Measurements from ENCODE around the gene AK2. TPM values are rescaled to one million over a fixed set of nuclear protein-coding genes. Genes with fewer than 3 reads are reported as not detected.

The AK2 gene
- total and polyA plus RNA-seq, 2 donors (not counting 3 experiments of a cell fraction or from before 2014, with no cell fraction given) = 107 to 134 TPM

DNA sequence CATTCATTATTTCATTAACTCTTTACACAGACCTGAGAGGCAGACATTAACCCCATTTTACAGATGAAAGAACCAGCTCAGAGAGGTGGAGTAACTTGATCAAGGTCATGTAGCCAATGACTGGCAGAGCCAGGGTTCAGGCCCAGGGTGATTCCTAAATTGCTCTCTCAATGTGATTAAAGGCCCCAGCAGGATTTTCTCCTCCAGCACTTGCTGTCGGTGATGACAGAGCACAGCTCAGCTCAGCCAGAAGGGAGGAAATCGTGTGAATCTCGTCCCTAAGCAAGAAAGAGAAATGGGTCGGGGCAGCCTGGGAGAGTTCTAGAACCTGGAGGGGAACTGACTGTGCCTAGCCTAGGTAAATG lies 52.6 kb downstream of the AK2 start:
- H3K79me2 ChIP-seq (ENCODE audit: control insufficient read depth, insufficient read depth, low read length) = no peaks in the 10 kb centered on the region
- peaks cover 33% of the 10 kb centered on the region for H3K4me1 ChIP-seq (ENCODE audit: control insufficient read depth, extremely low read depth, insufficient read depth, low read length)
- no peak overlapping the region for H3K9ac ChIP-seq (replicated peaks; ENCODE audit: extremely low read depth, insufficient read depth, low read length)
- H3K27me3 ChIP-seq (ENCODE audit: control insufficient read depth in 2 of 2, insufficient read depth in 2 of 2, low read length in 2 of 2) = no peaks in the 10 kb centered on the region
- no peak overlapping the region for H3K4me3 ChIP-seq (replicated peaks in 1 of 3; ENCODE audit: insufficient read depth in 1 of 3, low read depth in 1 of 3, low read length in 3 of 3)
- BruUV-seq (replicated peaks) = no TSS peak
- DNase-seq (ENCODE audit: low read depth, low spot score) (no peak), FAIRE-seq (no peak)
- H3K4me2 ChIP-seq (ENCODE audit: insufficient read depth, low read length) = no peak overlapping the region
- intact Hi-C loops (cut with micrococcal nuclease) = no loop called here
- TF ChIP-seq, protein P1, sequence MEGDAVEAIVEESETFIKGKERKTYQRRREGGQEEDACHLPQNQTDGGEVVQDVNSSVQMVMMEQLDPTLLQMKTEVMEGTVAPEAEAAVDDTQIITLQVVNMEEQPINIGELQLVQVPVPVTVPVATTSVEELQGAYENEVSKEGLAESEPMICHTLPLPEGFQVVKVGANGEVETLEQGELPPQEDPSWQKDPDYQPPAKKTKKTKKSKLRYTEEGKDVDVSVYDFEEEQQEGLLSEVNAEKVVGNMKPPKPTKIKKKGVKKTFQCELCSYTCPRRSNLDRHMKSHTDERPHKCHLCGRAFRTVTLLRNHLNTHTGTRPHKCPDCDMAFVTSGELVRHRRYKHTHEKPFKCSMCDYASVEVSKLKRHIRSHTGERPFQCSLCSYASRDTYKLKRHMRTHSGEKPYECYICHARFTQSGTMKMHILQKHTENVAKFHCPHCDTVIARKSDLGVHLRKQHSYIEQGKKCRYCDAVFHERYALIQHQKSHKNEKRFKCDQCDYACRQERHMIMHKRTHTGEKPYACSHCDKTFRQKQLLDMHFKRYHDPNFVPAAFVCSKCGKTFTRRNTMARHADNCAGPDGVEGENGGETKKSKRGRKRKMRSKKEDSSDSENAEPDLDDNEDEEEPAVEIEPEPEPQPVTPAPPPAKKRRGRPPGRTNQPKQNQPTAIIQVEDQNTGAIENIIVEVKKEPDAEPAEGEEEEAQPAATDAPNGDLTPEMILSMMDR (IDR thresholded peaks at IDR 0.05; ENCODE audit: extremely low read depth in 1 of 2, insufficient read depth in 1 of 2, low read depth in 1 of 2, low read length in 2 of 2) = no peak
- no peak for TF ChIP-seq POLR2A (IDR thresholded peaks at IDR 0.05; ENCODE audit: low read depth, low read length)
- no peak for TF ChIP-seq JUN (IDR thresholded peaks at IDR 0.05; ENCODE audit: borderline replicate concordance, insufficient read depth, insufficient read length, low read depth)
- TF ChIP-seq, protein P2, sequence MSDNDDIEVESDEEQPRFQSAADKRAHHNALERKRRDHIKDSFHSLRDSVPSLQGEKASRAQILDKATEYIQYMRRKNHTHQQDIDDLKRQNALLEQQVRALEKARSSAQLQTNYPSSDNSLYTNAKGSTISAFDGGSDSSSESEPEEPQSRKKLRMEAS (IDR thresholded peaks at IDR 0.05; ENCODE audit: insufficient read depth, insufficient read length) = no peak
- H2AFZ ChIP-seq (ENCODE audit: low read depth, low read length) = no peak overlapping the region
- H3K9me3 ChIP-seq (replicated peaks; ENCODE audit: control insufficient read depth, insufficient read depth, low read length) = no peaks in the 10 kb centered on the region
- dilution Hi-C loops (cut with MboI; ENCODE audit: extremely low pct_ligation_motif_present, low sequenced_read_pairs) = no loop called here
- CTCF ChIA-PET = interaction anchor here (4.2 kb wide), 1 partner anchor 22 kb away, joined by 22 read pairs; no protein-coding TSS in a partner anchor
- POLR2A ChIA-PET = interaction anchor here (1.6 kb wide), 1 partner anchor 19 kb away, joined by 4 read pairs; the partner anchor contains the start of gene RNF19B
- H3K9me1 ChIP-seq (replicated peaks; ENCODE audit: control insufficient read depth, extremely low read depth, insufficient read depth, low read length) = no peaks in the 10 kb centered on the region
- no peaks in the 10 kb centered on the region for H3K36me3 ChIP-seq (ENCODE audit: control insufficient read depth in 2 of 2, extremely low read depth in 1 of 2, insufficient read depth in 2 of 2, low read length in 2 of 2)
- no peaks in the 10 kb centered on the region for H4K20me1 ChIP-seq (replicated peaks; ENCODE audit: control insufficient read depth, extremely low read depth, insufficient read depth, low read length)
- H3K27ac ChIP-seq (ENCODE audit: insufficient read depth, low read depth, low read length) = no peak overlapping the region

DNA sequence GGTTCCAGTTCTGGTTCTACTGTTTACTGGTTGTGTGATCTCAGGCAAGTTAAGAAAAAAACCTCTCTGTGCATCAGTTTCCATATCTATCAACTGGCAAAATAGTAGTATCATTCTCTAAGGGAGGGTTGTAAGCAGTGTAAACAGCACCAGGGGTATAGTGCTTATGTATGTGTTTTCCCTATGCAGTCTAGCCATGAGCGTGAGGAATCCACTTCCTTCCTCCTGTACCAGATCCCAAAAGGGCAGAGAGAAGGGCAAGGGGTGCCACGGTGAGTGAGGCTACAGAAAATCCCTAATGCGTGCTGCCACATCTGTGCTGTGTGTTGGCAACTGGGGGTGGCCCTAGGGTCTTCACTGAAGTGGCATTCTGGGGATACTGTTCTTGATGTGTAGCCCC lies 53.7 kb downstream of the AK2 start:
- Histone ChIP-seq H3K9me3 (replicated peaks; ENCODE audit: control insufficient read depth, insufficient read depth, low read length) (no peaks in the 10 kb centered on the region), H3K4me2 (ENCODE audit: insufficient read depth, low read length) (peak overlapping the region; percentile 8), H3K27ac (ENCODE audit: insufficient read depth, low read depth, low read length) (no peak overlapping the region), H3K9me1 (replicated peaks; ENCODE audit: control insufficient read depth, extremely low read depth, insufficient read depth, low read length) (no peaks in the 10 kb centered on the region), H3K27me3 (ENCODE audit: control insufficient read depth in 2 of 2, insufficient read depth in 2 of 2, low read length in 2 of 2) (no peaks in the 10 kb centered on the region), H3K36me3 (ENCODE audit: control insufficient read depth in 2 of 2, extremely low read depth in 1 of 2, insufficient read depth in 2 of 2, low read length in 2 of 2) (no peaks in the 10 kb centered on the region), H4K20me1 (replicated peaks; ENCODE audit: control insufficient read depth, extremely low read depth, insufficient read depth, low read length) (no peaks in the 10 kb centered on the region), H2AFZ (ENCODE audit: low read depth, low read length) (peak overlapping the region; percentile 60), H3K4me3 (replicated peaks in 1 of 3; ENCODE audit: insufficient read depth in 1 of 3, low read depth in 1 of 3, low read length in 3 of 3) (no peak overlapping the region), H3K9ac (replicated peaks; ENCODE audit: extremely low read depth, insufficient read depth, low read length) (no peak overlapping the region), H3K4me1 (ENCODE audit: control insufficient read depth, extremely low read depth, insufficient read depth, low read length) (peaks cover 27% of the 10 kb centered on the region), H3K79me2 (ENCODE audit: control insufficient read depth, insufficient read depth, low read length) (no peaks in the 10 kb centered on the region)
- DNase-seq (ENCODE audit: low read depth, low spot score) = no peak
- ChIA-PET CTCF (interaction anchor here (4.2 kb wide), 1 partner anchor 23 kb away, joined by 22 read pairs; no protein-coding TSS in a partner anchor), POLR2A (no interaction called here)
- no peak for TF ChIP-seq FOS (IDR thresholded peaks at IDR 0.05; ENCODE audit: borderline replicate concordance, insufficient read depth, low read length)
- no peak for TF ChIP-seq POLR2AphosphoS5 (IDR thresholded peaks at IDR 0.05; ENCODE audit: insufficient read depth, low read depth, low read length)
- no peak for TF ChIP-seq POLR2A (IDR thresholded peaks at IDR 0.05; ENCODE audit: low read depth, low read length)
- no peak for TF ChIP-seq EZH2 (IDR thresholded peaks at IDR 0.05; ENCODE audit: borderline replicate concordance, low read depth, low read length, severe bottlenecking)
- TF ChIP-seq JUN (IDR thresholded peaks at IDR 0.05; ENCODE audit: borderline replicate concordance, insufficient read depth, insufficient read length, low read depth) = no peak
- TF ChIP-seq, protein P1 (IDR thresholded peaks at IDR 0.05; ENCODE audit: extremely low read depth in 1 of 2, insufficient read depth in 1 of 2, low read depth in 1 of 2, low read length in 2 of 2) = no peak
- FAIRE-seq = no peak
- no TSS peak for BruUV-seq (replicated peaks)
- dilution Hi-C loops (cut with MboI; ENCODE audit: extremely low pct_ligation_motif_present, low sequenced_read_pairs) (no loop called here), intact Hi-C loops (cut with micrococcal nuclease) (no loop called here)
